ENCODE measurements around the gene PRND.
"Not testable (repeated sequence)": the region's sequence is repeated elsewhere in the genome, so short reads cannot be mapped to it uniquely, and the experiment has no call there.

Gene PRND

GRCh38 chr20:4703281-4703676, 18.4 kb upstream of the PRND start:
- Histone ChIP-seq H3K36me3 (ENCODE audit: control insufficient read depth in 5 of 5, insufficient read depth in 5 of 5, low read length in 5 of 5) (peaks cover 15 to 21% (median 19%) of the 10 kb centered on the region in 5 donors), H3K27me3 (ENCODE audit: control insufficient read depth in 5 of 5, insufficient read depth in 4 of 5, low read length in 5 of 5) (peaks cover 0 to 8% (median 3%) of the 10 kb centered on the region in 5 donors), H3K9ac (ENCODE audit: low read length in 5 of 5) (no peak overlapping the region), H3K27ac (ENCODE audit: low read depth, low read length) (no peak overlapping the region), H3K9me3 (ENCODE audit: control insufficient read depth in 5 of 5, low read length in 5 of 5) (no peaks in the 10 kb centered on the region), H3K4me3 (ENCODE audit: low read depth in 1 of 5, low read length in 5 of 5) (no peak overlapping the region), H3K4me1 (ENCODE audit: control insufficient read depth in 5 of 5, insufficient read depth in 5 of 5, low read length in 5 of 5) (peaks cover 0 to 5% (median 0%) of the 10 kb centered on the region in 5 donors)

- H3K4me3 ChIP-seq (ENCODE audit: low read depth in 1 of 5, low read length in 5 of 5); H3K27ac ChIP-seq (ENCODE audit: low read depth, low read length); H3K9ac ChIP-seq (ENCODE audit: low read length in 5 of 5); H3K9me3 ChIP-seq (ENCODE audit: control insufficient read depth in 5 of 5, low read length in 5 of 5); H3K27me3 ChIP-seq (ENCODE audit: control insufficient read depth in 5 of 5, insufficient read depth in 4 of 5, low read length in 5 of 5); H3K4me1 ChIP-seq (ENCODE audit: control insufficient read depth in 5 of 5, insufficient read depth in 5 of 5, low read length in 5 of 5); H3K36me3 ChIP-seq (ENCODE audit: control insufficient read depth in 5 of 5, insufficient read depth in 5 of 5, low read length in 5 of 5): not testable (repeated sequence)
These were observed 14.8 kb upstream of the PRND start for GRCh38 chr20:4706941-4707340.

- peaks cover 0 to 8% (median 3%) of the 10 kb centered on the region in 5 donors for H3K27me3 ChIP-seq (ENCODE audit: control insufficient read depth in 5 of 5, insufficient read depth in 4 of 5, low read length in 5 of 5)
- no peak overlapping the region for H3K27ac ChIP-seq (ENCODE audit: low read depth, low read length)
- no peaks in the 10 kb centered on the region for H3K36me3 ChIP-seq (ENCODE audit: control insufficient read depth in 5 of 5, insufficient read depth in 5 of 5, low read length in 5 of 5)
- no peak overlapping the region for H3K9ac ChIP-seq (ENCODE audit: low read length in 5 of 5)
- no peaks in the 10 kb centered on the region for H3K9me3 ChIP-seq (ENCODE audit: control insufficient read depth in 5 of 5, low read length in 5 of 5)
- H3K4me1 ChIP-seq (ENCODE audit: control insufficient read depth in 5 of 5, insufficient read depth in 5 of 5, low read length in 5 of 5): peaks cover 0 to 5% (median 0%) of the 10 kb centered on the region in 5 donors
- no peak overlapping the region for H3K4me3 ChIP-seq (ENCODE audit: low read depth in 1 of 5, low read length in 5 of 5)
These were observed 13.7 kb upstream of the PRND start for GRCh38 chr20:4708036-4708435.

GRCh38 chr20:4708856-4709255, 12.9 kb upstream of the PRND start:
- Histone ChIP-seq H3K36me3 (ENCODE audit: control insufficient read depth in 5 of 5, insufficient read depth in 5 of 5, low read length in 5 of 5) (no peaks in the 10 kb centered on the region), H3K27ac (ENCODE audit: low read depth, low read length) (no peak overlapping the region), H3K4me1 (ENCODE audit: control insufficient read depth in 5 of 5, insufficient read depth in 5 of 5, low read length in 5 of 5) (peaks cover 0 to 5% (median 0%) of the 10 kb centered on the region in 5 donors)

GRCh38 chr20:4709261-4710105, 12.2 kb upstream of the PRND start:
- no peak overlapping the region for H3K4me3 ChIP-seq (ENCODE audit: low read depth in 1 of 5, low read length in 5 of 5)
- no peaks in the 10 kb centered on the region for H3K4me1 ChIP-seq (ENCODE audit: control insufficient read depth in 5 of 5, insufficient read depth in 5 of 5, low read length in 5 of 5)
- H3K27me3 ChIP-seq (ENCODE audit: control insufficient read depth in 5 of 5, insufficient read depth in 4 of 5, low read length in 5 of 5): peaks cover 0 to 9% (median 3%) of the 10 kb centered on the region in 5 donors
- no peaks in the 10 kb centered on the region for H3K9me3 ChIP-seq (ENCODE audit: control insufficient read depth in 5 of 5, low read length in 5 of 5)
- no peak overlapping the region for H3K9ac ChIP-seq (ENCODE audit: low read length in 5 of 5)
- no peak overlapping the region for H3K27ac ChIP-seq (ENCODE audit: low read depth, low read length)
- no peaks in the 10 kb centered on the region for H3K36me3 ChIP-seq (ENCODE audit: control insufficient read depth in 5 of 5, insufficient read depth in 5 of 5, low read length in 5 of 5)

More at GRCh38 chr20:4708856-4709255, 12.9 kb upstream of the PRND start:
- H3K4me3 ChIP-seq (ENCODE audit: low read depth in 1 of 5, low read length in 5 of 5): no peak overlapping the region
- H3K9me3 ChIP-seq (ENCODE audit: control insufficient read depth in 5 of 5, low read length in 5 of 5): no peaks in the 10 kb centered on the region
- H3K27me3 ChIP-seq (ENCODE audit: control insufficient read depth in 5 of 5, insufficient read depth in 4 of 5, low read length in 5 of 5): peaks cover 0 to 8% (median 3%) of the 10 kb centered on the region in 5 donors
- H3K9ac ChIP-seq (ENCODE audit: low read length in 5 of 5): no peak overlapping the region

- Histone ChIP-seq H3K4me3 (ENCODE audit: low read depth in 1 of 5, low read length in 5 of 5) (no peak overlapping the region), H3K4me1 (ENCODE audit: control insufficient read depth in 5 of 5, insufficient read depth in 5 of 5, low read length in 5 of 5) (no peaks in the 10 kb centered on the region), H3K27ac (ENCODE audit: low read depth, low read length) (no peak overlapping the region), H3K9me3 (ENCODE audit: control insufficient read depth in 5 of 5, low read length in 5 of 5) (no peaks in the 10 kb centered on the region), H3K9ac (ENCODE audit: low read length in 5 of 5) (no peak overlapping the region), H3K36me3 (ENCODE audit: control insufficient read depth in 5 of 5, insufficient read depth in 5 of 5, low read length in 5 of 5) (no peaks in the 10 kb centered on the region), H3K27me3 (ENCODE audit: control insufficient read depth in 5 of 5, insufficient read depth in 4 of 5, low read length in 5 of 5) (peaks cover 0 to 9% (median 3%) of the 10 kb centered on the region in 5 donors)
These were observed 11.6 kb upstream of the PRND start for GRCh38 chr20:4710106-4710475.

GRCh38 chr20:4711511-4711910, 10.2 kb upstream of the PRND start:
- H3K9ac ChIP-seq (ENCODE audit: low read length in 5 of 5): no peak overlapping the region
- H3K36me3 ChIP-seq (ENCODE audit: control insufficient read depth in 5 of 5, insufficient read depth in 5 of 5, low read length in 5 of 5): no peaks in the 10 kb centered on the region
- H3K27me3 ChIP-seq (ENCODE audit: control insufficient read depth in 5 of 5, insufficient read depth in 4 of 5, low read length in 5 of 5): peaks cover 0 to 4% (median 0%) of the 10 kb centered on the region in 5 donors
- H3K4me1 ChIP-seq (ENCODE audit: control insufficient read depth in 5 of 5, insufficient read depth in 5 of 5, low read length in 5 of 5): no peaks in the 10 kb centered on the region
- no peaks in the 10 kb centered on the region for H3K9me3 ChIP-seq (ENCODE audit: control insufficient read depth in 5 of 5, low read length in 5 of 5)
- no peak overlapping the region for H3K27ac ChIP-seq (ENCODE audit: low read depth, low read length)
- no peak overlapping the region for H3K4me3 ChIP-seq (ENCODE audit: low read depth in 1 of 5, low read length in 5 of 5)

GRCh38 chr20:4713401-4713800, 8.3 kb upstream of the PRND start:
- peaks cover 0 to 4% (median 0%) of the 10 kb centered on the region in 5 donors for H3K27me3 ChIP-seq (ENCODE audit: control insufficient read depth in 5 of 5, insufficient read depth in 4 of 5, low read length in 5 of 5)
- no peaks in the 10 kb centered on the region for H3K9me3 ChIP-seq (ENCODE audit: control insufficient read depth in 5 of 5, low read length in 5 of 5)
- H3K9ac ChIP-seq (ENCODE audit: low read length in 5 of 5): no peak overlapping the region
- no peak overlapping the region for H3K4me3 ChIP-seq (ENCODE audit: low read depth in 1 of 5, low read length in 5 of 5)
- no peak overlapping the region for H3K27ac ChIP-seq (ENCODE audit: low read depth, low read length)
- no peaks in the 10 kb centered on the region for H3K36me3 ChIP-seq (ENCODE audit: control insufficient read depth in 5 of 5, insufficient read depth in 5 of 5, low read length in 5 of 5)
- no peaks in the 10 kb centered on the region for H3K4me1 ChIP-seq (ENCODE audit: control insufficient read depth in 5 of 5, insufficient read depth in 5 of 5, low read length in 5 of 5)

GRCh38 chr20:4714818-4715217, 6.9 kb upstream of the PRND start:
- Histone ChIP-seq H3K4me3 (ENCODE audit: low read depth in 1 of 5, low read length in 5 of 5) (no peak overlapping the region), H3K9ac (ENCODE audit: low read length in 5 of 5) (no peak overlapping the region), H3K27ac (ENCODE audit: low read depth, low read length) (no peak overlapping the region), H3K36me3 (ENCODE audit: control insufficient read depth in 5 of 5, insufficient read depth in 5 of 5, low read length in 5 of 5) (no peaks in the 10 kb centered on the region), H3K27me3 (ENCODE audit: control insufficient read depth in 5 of 5, insufficient read depth in 4 of 5, low read length in 5 of 5) (peaks cover 0 to 4% (median 0%) of the 10 kb centered on the region in 5 donors), H3K9me3 (ENCODE audit: control insufficient read depth in 5 of 5, low read length in 5 of 5) (no peaks in the 10 kb centered on the region), H3K4me1 (ENCODE audit: control insufficient read depth in 5 of 5, insufficient read depth in 5 of 5, low read length in 5 of 5) (peaks cover 0 to 5% (median under 1%) of the 10 kb centered on the region in 5 donors)

- Histone ChIP-seq H3K9me3 (ENCODE audit: control insufficient read depth in 5 of 5, low read length in 5 of 5) (no peaks in the 10 kb centered on the region), H3K4me3 (ENCODE audit: low read depth in 1 of 5, low read length in 5 of 5) (no peak overlapping the region), H3K9ac (ENCODE audit: low read length in 5 of 5) (no peak overlapping the region), H3K27ac (ENCODE audit: low read depth, low read length) (no peak overlapping the region), H3K4me1 (ENCODE audit: control insufficient read depth in 5 of 5, insufficient read depth in 5 of 5, low read length in 5 of 5) (peaks cover 3 to 16% (median 12%) of the 10 kb centered on the region in 5 donors), H3K27me3 (ENCODE audit: control insufficient read depth in 5 of 5, insufficient read depth in 4 of 5, low read length in 5 of 5) (peaks cover 0 to 4% (median 0%) of the 10 kb centered on the region in 5 donors), H3K36me3 (ENCODE audit: control insufficient read depth in 5 of 5, insufficient read depth in 5 of 5, low read length in 5 of 5) (no peaks in the 10 kb centered on the region)
These were observed 3.7 kb upstream of the PRND start for GRCh38 chr20:4717816-4718570.

All from subcutaneous abdominal adipose tissue (tissue), 5 donors.